DLD1 (cell line): ENCODE data around the gene COBLL1.

ENCODE experiments used
- in situ Hi-C: cut with HindIII; loops from 2 replicates; pipeline ENCODE4 v1.10.0; 2017; ENCODE audit warnings: low sequenced_read_pairs

COBLL1 gene

GRCh38 chr2:164792316-164793170 is 49.1 kb downstream of the COBLL1 start:
- in situ Hi-C loops, result no loop called here

- in situ Hi-C loops, result no loop called here
These were observed 51.7 kb downstream of the COBLL1 start for GRCh38 chr2:164789968-164790367.

GRCh38 chr2:164786787-164787186 is 54.8 kb downstream of the COBLL1 start:
- in situ Hi-C loops, result no loop called here

- in situ Hi-C loops, result no loop called here
These were observed 56.2 kb downstream of the COBLL1 start for GRCh38 chr2:164785457-164785856.

- in situ Hi-C loops, result no loop called here
These were observed 57.2 kb downstream of the COBLL1 start for GRCh38 chr2:164784376-164784775.

- in situ Hi-C loops, result no loop called here
These were observed 59.3 kb downstream of the COBLL1 start for GRCh38 chr2:164782323-164782722.

GRCh38 chr2:164781394-164781793 is 60.2 kb downstream of the COBLL1 start:
- in situ Hi-C loops, result no loop called here

- in situ Hi-C loops, result no loop called here
These were observed 60.9 kb downstream of the COBLL1 start for GRCh38 chr2:164780611-164781178.

GRCh38 chr2:164779383-164780057 is 62.1 kb downstream of the COBLL1 start:
- in situ Hi-C loops, result no loop called here

- in situ Hi-C loops, result no loop called here
These were observed 62.9 kb downstream of the COBLL1 start for GRCh38 chr2:164778723-164779122.

- in situ Hi-C loops, result no loop called here
These were observed 63.7 kb downstream of the COBLL1 start for GRCh38 chr2:164777847-164778461.

- in situ Hi-C loops, result no loop called here
These were observed 68.0 kb downstream of the COBLL1 start for GRCh38 chr2:164773635-164774034.

GRCh38 chr2:164773091-164773490 is 68.5 kb downstream of the COBLL1 start:
- in situ Hi-C loops, result no loop called here

GRCh38 chr2:164771897-164772296 is 69.7 kb downstream of the COBLL1 start:
- in situ Hi-C loops, result no loop called here

GRCh38 chr2:164770421-164770916 is 71.2 kb downstream of the COBLL1 start:
- in situ Hi-C loops, result no loop called here

- in situ Hi-C loops, result no loop called here
These were observed 74.7 kb downstream of the COBLL1 start for GRCh38 chr2:164766954-164767320.

GRCh38 chr2:164766216-164766953 is 75.2 kb downstream of the COBLL1 start:
- in situ Hi-C loops, result no loop called here

- in situ Hi-C loops, result no loop called here
These were observed 76.6 kb downstream of the COBLL1 start for GRCh38 chr2:164764996-164765395.

GRCh38 chr2:164764474-164764873 is 77.1 kb downstream of the COBLL1 start:
- in situ Hi-C loops, result no loop called here

GRCh38 chr2:164763431-164763830 is 78.2 kb downstream of the COBLL1 start:
- in situ Hi-C loops, result no loop called here
